Erythroblast (primary cell): ENCODE results near the gene DYNC1I1.

Experiments used
- GATA1 ChIP-seq: IDR thresholded peaks from 2 replicates; pipeline ENCODE4 v1.6.1; 2011; ENCODE audit warnings: low read depth, mild to moderate bottlenecking, control low read depth, low read length, moderate library complexity
- POLR2A ChIP-seq: IDR thresholded peaks from 2 replicates; pipeline ENCODE4 v1.6.1; 2011; ENCODE audit warnings: mild to moderate bottlenecking, low read length

DNA sequence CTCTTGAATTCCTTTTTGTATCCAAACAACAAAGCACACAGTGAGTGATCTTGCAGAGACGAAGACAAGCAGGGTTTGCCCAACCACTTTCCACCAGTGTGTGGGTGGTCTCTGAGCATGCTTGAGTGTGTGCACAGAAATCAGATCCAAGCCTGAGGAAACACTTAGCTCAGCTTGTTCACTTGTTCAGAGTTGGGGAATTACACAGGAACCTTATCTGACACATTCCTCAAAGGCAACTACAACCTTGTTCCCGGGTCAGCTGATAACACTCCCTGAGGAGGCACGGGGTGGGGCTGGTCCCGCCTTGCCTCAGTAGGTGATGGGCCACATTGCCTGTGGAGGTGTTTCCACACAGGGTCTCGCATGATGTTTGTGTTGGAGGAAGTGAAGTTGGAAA is 216.9 kb downstream of the DYNC1I1 start:
- TF ChIP-seq POLR2A (no peak), GATA1 (no peak)
